Endothelial cell of umbilical vein (primary cell): ENCODE results near the gene NWD2. TPM values are rescaled to one million over a fixed set of nuclear protein-coding genes. Genes with fewer than 3 reads are reported as not detected.

Experiments
- BruUV-seq: library from RNA; stranded (reverse); fragments of 400-500 nt; replicated peaks from 2 replicates; lab custom pipeline; 2021; lab: Mats Ljungman, UMichigan
- CTCF ChIA-PET: fragments of 300-600, 350-600 bp; sonication (Branson Sonifier 250); formaldehyde crosslinking; loops from one replicate; lab custom pipeline; 2021; ENCODE audit warnings: antibody characterized with exemption, inconsistent platforms; lab: Charles Lee
- POLR2A ChIA-PET: fragments of 300-600, 350-600 bp; sonication (Branson Sonifier 250); formaldehyde crosslinking; loops from one replicate; lab custom pipeline; 2021; ENCODE audit warnings: antibody characterized with exemption, inconsistent platforms; lab: Charles Lee
- DNase-seq: peaks from one replicate; pipeline ENCODE4 v3.0.0-alpha.2; 2011; ENCODE audit warnings: low read depth, low spot score
- FAIRE-seq: peaks from 2 replicates; lab custom pipeline; 2011; peaks lifted over from hg19 to GRCh38; lab: Jason Lieb, UNC
- H2AFZ ChIP-seq: 2 replicates; pipeline ENCODE4 v1.6.0; 2012; ENCODE audit warnings: low read depth, low read length, control low read depth, inconsistent platforms
- H3K27ac ChIP-seq: 2 replicates; pipeline ENCODE4 v1.5.1; 2011; ENCODE audit warnings: low read depth, mild to moderate bottlenecking, control low read depth, low read length, moderate library complexity; ENCODE audit not compliant: insufficient read depth
- H3K27me3 ChIP-seq, 2 experiments: 2 replicates each; pipeline versions ENCODE4 v1.6.0 to v1.6.1; 2011; ENCODE audit warnings: low read length in 2 of 2, mixed read lengths in 1 of 2; ENCODE audit not compliant: control insufficient read depth in 2 of 2, insufficient read depth in 2 of 2
- H3K36me3 ChIP-seq, 2 experiments: 2 replicates in 1 of 2; 3 replicates in 1 of 2; pipeline ENCODE4 v1.5.1; 2011; ENCODE audit warnings: low read length in 2 of 2, mild to moderate bottlenecking in 1 of 2, moderate library complexity in 1 of 2; ENCODE audit not compliant: control insufficient read depth in 2 of 2, insufficient read depth in 2 of 2; ENCODE audit errors: extremely low read depth in 1 of 2
- H3K4me1 ChIP-seq: 3 replicates; pipeline ENCODE4 v1.5.1; 2011; ENCODE audit warnings: mild to moderate bottlenecking, low read length; ENCODE audit not compliant: control insufficient read depth, insufficient read depth; ENCODE audit errors: extremely low read depth
- H3K4me2 ChIP-seq: 2 replicates; pipeline ENCODE4 v1.6.1; 2011; ENCODE audit warnings: low read length, control low read depth, mixed read lengths; ENCODE audit not compliant: insufficient read depth
- H3K4me3 ChIP-seq, 3 experiments: fragments of 200-600 bp in 1 of 3; sonication (generic), shearing (Covaris generic) in 1 of 3; replicated peaks in 1 of 3; 2 replicates each; pipeline ENCODE4 v1.5.1; 2011 to 2016; ENCODE audit warnings: control low read depth in 3 of 3, low read length in 3 of 3, mild to moderate bottlenecking in 2 of 3, inconsistent platforms in 1 of 3, low read depth in 1 of 3, moderate library complexity in 1 of 3; ENCODE audit not compliant: insufficient read depth in 1 of 3
- H3K79me2 ChIP-seq: 2 replicates; pipeline ENCODE4 v1.6.0; 2012; ENCODE audit warnings: low read length, inconsistent platforms; ENCODE audit not compliant: control insufficient read depth, insufficient read depth
- H3K9ac ChIP-seq: replicated peaks from 2 replicates; pipeline ENCODE3; 2011; ENCODE audit warnings: low read length, control low read depth; ENCODE audit not compliant: insufficient read depth; ENCODE audit errors: extremely low read depth
- H3K9me1 ChIP-seq: replicated peaks from 3 replicates; pipeline ENCODE4 v1.6.0; 2011; ENCODE audit warnings: mild to moderate bottlenecking, low read length; ENCODE audit not compliant: control insufficient read depth, insufficient read depth; ENCODE audit errors: extremely low read depth
- H3K9me3 ChIP-seq: replicated peaks from 2 replicates; pipeline ENCODE4 v1.5.1; 2012; ENCODE audit warnings: low read length, inconsistent platforms; ENCODE audit not compliant: control insufficient read depth, insufficient read depth
- H4K20me1 ChIP-seq: replicated peaks from 2 replicates; pipeline ENCODE3; 2011; ENCODE audit warnings: mild to moderate bottlenecking, low read length; ENCODE audit not compliant: control insufficient read depth, insufficient read depth; ENCODE audit errors: extremely low read depth
- CTCF ChIP-seq, 2 donors: IDR thresholded peaks; 1 replicate in 1 of 2; 2 replicates in 1 of 2; pipeline ENCODE4 v1.5.1; 2011; ENCODE audit warnings: low read length in 2 of 2, mild to moderate bottlenecking in 2 of 2, moderate library complexity in 2 of 2, control low read depth in 1 of 2, inconsistent platforms in 1 of 2, low read depth in 1 of 2; ENCODE audit not compliant: insufficient read depth in 1 of 2; ENCODE audit errors: extremely low read depth in 1 of 2
- EZH2 ChIP-seq: IDR thresholded peaks from 2 replicates; pipeline ENCODE4 v1.6.1; 2012; ENCODE audit warnings: borderline replicate concordance, low read depth, mild to moderate bottlenecking, moderate library complexity, low read length, inconsistent platforms; ENCODE audit not compliant: severe bottlenecking
- FOS ChIP-seq: IDR thresholded peaks from 2 replicates; pipeline ENCODE4 v1.6.1; 2011; ENCODE audit warnings: mild to moderate bottlenecking, low read length, moderate library complexity, borderline replicate concordance; ENCODE audit not compliant: insufficient read depth
- GATA2 ChIP-seq: IDR thresholded peaks from 2 replicates; pipeline ENCODE4 v1.7.0; 2011; ENCODE audit warnings: low read depth, mild to moderate bottlenecking, moderate library complexity, mixed read lengths, low read length; ENCODE audit not compliant: insufficient read length, insufficient read depth
- JUN ChIP-seq: IDR thresholded peaks from 2 replicates; pipeline ENCODE4 v1.6.1; 2011; ENCODE audit warnings: borderline replicate concordance, low read depth; ENCODE audit not compliant: insufficient read length, insufficient read depth
- MAX ChIP-seq: IDR thresholded peaks from 2 replicates; pipeline ENCODE4 v1.6.1; 2011; ENCODE audit not compliant: insufficient read depth, insufficient read length
- MYC ChIP-seq: IDR thresholded peaks from one replicate; pipeline ENCODE4 v1.6.1; 2011; ENCODE audit warnings: mild to moderate bottlenecking, low read depth, low read length
- POLR2A ChIP-seq: IDR thresholded peaks from 2 replicates; pipeline ENCODE4 v1.6.1; 2012; ENCODE audit warnings: low read depth, mild to moderate bottlenecking, control low read depth, low read length
- POLR2AphosphoS5 ChIP-seq: IDR thresholded peaks from 2 replicates; pipeline ENCODE4 v1.6.1; 2012; ENCODE audit warnings: low read depth, mild to moderate bottlenecking, control low read depth, low read length, moderate library complexity; ENCODE audit not compliant: insufficient read depth
- dilution Hi-C: fragments of 300-500 bp; cut with MboI; formaldehyde crosslinking; loops from one replicate; pipeline ENCODE4 v1.15.0; 2019; ENCODE audit warnings: low sequenced_read_pairs; ENCODE audit not compliant: extremely low pct_ligation_motif_present
- intact Hi-C: fragments of 100-400 bp; cut with micrococcal nuclease; formaldehyde crosslinking; loops from one replicate; pipeline ENCODE4 v1.10.0; 2022
- polyA plus RNA-seq, 4 experiments: library from polyadenylated mRNA; depleted of rRNA in 3 of 4; stranded (reverse) in 3 of 4; unstranded in 1 of 4; fragments of >200 nt; gene quantifications; 2 replicates each; pipeline versions ENCODE4 v1.2.1 to v1.2.3, GENCODE V29; 2011 to 2012; ENCODE audit warnings: missing spikeins in 1 of 4
- total RNA-seq: library from RNA; stranded (reverse); gene quantifications from 2 replicates; pipeline ENCODE4 v1.2.3, GENCODE V29; 2021

The NWD2 gene
- total and polyA plus RNA-seq, 2 donors (not counting 3 experiments of a cell fraction or from before 2014, with no cell fraction given) = not detected

- Histone ChIP-seq H3K9me3 (no peaks in the 10 kb centered on the region), H3K4me1 (no peaks in the 10 kb centered on the region), H3K4me3 (no peak overlapping the region), H3K79me2 (no peaks in the 10 kb centered on the region), H3K9ac (no peak overlapping the region), H3K27me3 (peaks cover 3 to 6% of the 10 kb centered on the region in 2 experiments), H3K9me1 (no peaks in the 10 kb centered on the region), H3K36me3 (no peaks in the 10 kb centered on the region), H3K27ac (no peak overlapping the region), H2AFZ (no peak overlapping the region), H4K20me1 (no peaks in the 10 kb centered on the region), H3K4me2 (no peak overlapping the region)
- DNase-seq (no peak), FAIRE-seq (no peak)
- no TSS peak for BruUV-seq
- TF ChIP-seq MAX (no peak), MYC (no peak), JUN (no peak), FOS (no peak), POLR2A (no peak), GATA2 (no peak), POLR2AphosphoS5 (no peak), CTCF (IDR thresholded peaks at IDR 0.05; ENCODE audit: extremely low read depth in 1 of 2, insufficient read depth in 1 of 2, low read depth in 1 of 2, low read length in 2 of 2) (no peak), EZH2 (no peak)
- ChIA-PET CTCF (interaction anchor here (1.2 to 1.4 kb wide), 2 partner anchors 9 to 13 kb away, joined by 3 to 5 read pairs; a partner anchor contains a TSS), POLR2A (no interaction called here)
- dilution Hi-C loops (no loop called here), intact Hi-C loops (no loop called here)
These were observed 221.3 kb downstream of the NWD2 start for GRCh38 chr4:37465845-37466244.
